H1 (cell line): Measurements from ENCODE around the gene SCARB1. TPM values are rescaled to one million over a fixed set of nuclear protein-coding genes. Genes with fewer than 3 reads are reported as not detected.

Experiments used
- CTCF ChIA-PET: fragments of 300-600 bp; sonication (Branson Sonifier 250); formaldehyde crosslinking; loops from one replicate; lab custom pipeline; 2021; ENCODE audit not compliant: partially characterized antibody; lab: Charles Lee
- POLR2A ChIA-PET: fragments of 300-600 bp; sonication (Branson Sonifier 250); formaldehyde crosslinking; loops from one replicate; lab custom pipeline; 2021; ENCODE audit warnings: inconsistent platforms; ENCODE audit not compliant: partially characterized antibody; lab: Charles Lee
- DNase-seq, 2 experiments: peaks; one replicate each; pipeline versions ENCODE4 v3.0.0 to v3.0.0-alpha.2; 2010 to 2022; ENCODE audit warnings: low spot score in 2 of 2, low read depth in 1 of 2, mixed read lengths in 1 of 2
- FAIRE-seq: peaks from 2 replicates; lab custom pipeline; 2011; peaks lifted over from hg19 to GRCh38; lab: Jason Lieb, UNC
- H2AFZ ChIP-seq: 2 replicates; pipeline ENCODE4 v1.8.1; 2012; ENCODE audit warnings: low read length, inconsistent platforms
- H2AK5ac ChIP-seq: 2 replicates; pipeline ENCODE4 v1.6.1; 2013; ENCODE audit warnings: low read depth, low read length
- H2BK120ac ChIP-seq: replicated peaks from 2 replicates; pipeline ENCODE3; 2013; ENCODE audit warnings: low read depth, low read length, inconsistent platforms
- H2BK12ac ChIP-seq: 2 replicates; pipeline ENCODE4 v1.6.1; 2013; ENCODE audit warnings: low read depth, low read length
- H2BK15ac ChIP-seq: 2 replicates; pipeline ENCODE4 v1.6.1; 2013; ENCODE audit warnings: low read length
- H2BK20ac ChIP-seq: 2 replicates; pipeline ENCODE4 v1.6.1; 2013; ENCODE audit warnings: low read length
- H2BK5ac ChIP-seq: 2 replicates; pipeline ENCODE4 v1.6.1; 2013; ENCODE audit warnings: low read depth, low read length
- H3K14ac ChIP-seq: 2 replicates; pipeline ENCODE4 v1.6.1; 2013; ENCODE audit warnings: inconsistent platforms; ENCODE audit not compliant: insufficient read length
- H3K18ac ChIP-seq: 2 replicates; pipeline ENCODE4 v1.6.1; 2013; ENCODE audit warnings: low read length; ENCODE audit errors: extremely low read depth
- H3K23ac ChIP-seq: 2 replicates; pipeline ENCODE4 v1.6.1; 2013; ENCODE audit warnings: inconsistent platforms; ENCODE audit not compliant: insufficient read length
- H3K23me2 ChIP-seq: 2 replicates; pipeline ENCODE4 v1.6.1; 2013; ENCODE audit warnings: low read depth, low read length
- H3K27ac ChIP-seq: 2 replicates; pipeline ENCODE4 v1.6.1; 2011; ENCODE audit warnings: low read depth, low read length, inconsistent platforms
- H3K27me3 ChIP-seq, 4 experiments: replicated peaks in 1 of 4; 1 replicate in 1 of 4; 2 replicates in 3 of 4; pipeline versions ENCODE4 v1.6.1 to v1.8.1; 2011 to 2013; ENCODE audit warnings: low read length in 3 of 4, mild to moderate bottlenecking in 3 of 4, inconsistent platforms in 2 of 4, mixed read lengths in 2 of 4, moderate library complexity in 1 of 4; ENCODE audit not compliant: control insufficient read depth in 3 of 4, insufficient read depth in 3 of 4; ENCODE audit errors: extremely low read depth in 1 of 4
- H3K36me3 ChIP-seq, 4 experiments: 2 replicates each; pipeline versions ENCODE4 v1.6.1 to v1.8.1; 2011 to 2013; ENCODE audit warnings: mild to moderate bottlenecking in 4 of 4, low read length in 3 of 4, moderate library complexity in 2 of 4, control low read depth in 1 of 4, inconsistent platforms in 1 of 4; ENCODE audit not compliant: insufficient read depth in 4 of 4, control insufficient read depth in 2 of 4
- H3K4ac ChIP-seq: replicated peaks from 2 replicates; pipeline ENCODE3; 2013; ENCODE audit warnings: low read length, low read depth, mixed read lengths, inconsistent platforms; ENCODE audit not compliant: insufficient read length
- H3K4me1 ChIP-seq, 4 experiments: replicated peaks in 1 of 4; 1 replicate in 1 of 4; 2 replicates in 3 of 4; pipeline versions ENCODE4 v1.6.1 to v1.8.1; 2011 to 2013; ENCODE audit warnings: low read length in 3 of 4, inconsistent platforms in 2 of 4, mixed read lengths in 1 of 4; ENCODE audit not compliant: insufficient read depth in 4 of 4, control insufficient read depth in 3 of 4
- H3K4me2 ChIP-seq, 2 experiments: 2 replicates each; pipeline versions ENCODE4 v1.6.1 to v1.8.1; 2011 to 2013; ENCODE audit warnings: low read depth in 2 of 2, low read length in 2 of 2, control low read depth in 1 of 2, inconsistent platforms in 1 of 2, mild to moderate bottlenecking in 1 of 2; ENCODE audit not compliant: insufficient read depth in 1 of 2
- H3K4me3 ChIP-seq, 4 experiments: fragments of 200-600, 300-600 bp in 1 of 4; sonication (generic), shearing (Covaris generic), sonication (Bioruptor Twin) in 1 of 4; 2 replicates each; pipeline versions ENCODE4 v1.5.1 to v1.8.1; 2011 to 2016; ENCODE audit warnings: low read length in 4 of 4, low read depth in 3 of 4, control low read depth in 2 of 4, inconsistent platforms in 2 of 4, mild to moderate bottlenecking in 2 of 4, mixed read lengths in 1 of 4, moderate library complexity in 1 of 4; ENCODE audit not compliant: insufficient read depth in 2 of 4; ENCODE audit errors: extremely low read depth in 1 of 4
- H3K56ac ChIP-seq: replicated peaks from 2 replicates; pipeline ENCODE3; 2013; ENCODE audit warnings: low read depth, mild to moderate bottlenecking, mixed read lengths, low read length, inconsistent platforms; ENCODE audit not compliant: insufficient read length
- H3K79me1 ChIP-seq: 2 replicates; pipeline ENCODE4 v1.6.1; 2013; ENCODE audit warnings: low read depth, low read length, control low read depth
- H3K79me2 ChIP-seq, 2 experiments: 2 replicates each; pipeline versions ENCODE4 v1.6.1 to v1.8.1; 2012 to 2013; ENCODE audit warnings: low read length in 2 of 2, mild to moderate bottlenecking in 2 of 2, inconsistent platforms in 1 of 2; ENCODE audit not compliant: insufficient read depth in 2 of 2, control insufficient read depth in 1 of 2
- H3K9ac ChIP-seq, 4 experiments: replicated peaks in 1 of 4; 1 replicate in 1 of 4; 2 replicates in 3 of 4; pipeline versions ENCODE4 v1.6.1 to v1.8.1; 2011 to 2013; ENCODE audit warnings: low read depth in 3 of 4, low read length in 3 of 4, control low read depth in 2 of 4, mild to moderate bottlenecking in 2 of 4, moderate library complexity in 2 of 4, inconsistent platforms in 1 of 4; ENCODE audit errors: extremely low read depth in 1 of 4
- H3K9me3 ChIP-seq, 2 experiments: 2 replicates each; pipeline versions ENCODE4 v1.6.1 to v1.8.1; 2012 to 2013; ENCODE audit warnings: mild to moderate bottlenecking in 2 of 2, moderate library complexity in 2 of 2, control low read depth in 1 of 2, inconsistent platforms in 1 of 2, low read depth in 1 of 2, low read length in 1 of 2, mixed read lengths in 1 of 2; ENCODE audit not compliant: insufficient read depth in 2 of 2
- H4K20me1 ChIP-seq, 2 experiments: replicated peaks in 1 of 2; 2 replicates each; pipeline versions ENCODE3 to v1.8.1; 2011 to 2013; ENCODE audit warnings: inconsistent platforms in 2 of 2, low read length in 2 of 2, mild to moderate bottlenecking in 1 of 2; ENCODE audit not compliant: insufficient read depth in 2 of 2, control insufficient read depth in 1 of 2
- H4K5ac ChIP-seq: 2 replicates; pipeline ENCODE4 v1.6.1; 2013; ENCODE audit warnings: low read length, low read depth, mixed read lengths, inconsistent platforms; ENCODE audit not compliant: insufficient read length
- H4K8ac ChIP-seq: 2 replicates; pipeline ENCODE4 v1.8.0; 2013; ENCODE audit warnings: mild to moderate bottlenecking, moderate library complexity, low read length, inconsistent platforms; ENCODE audit not compliant: insufficient read depth; ENCODE audit errors: extremely low read depth
- H4K91ac ChIP-seq: replicated peaks from 2 replicates; pipeline ENCODE3; 2013; ENCODE audit warnings: low read length, mixed read lengths, inconsistent platforms; ENCODE audit not compliant: insufficient read length
- HDAC2 ChIP-seq, 2 experiments: fragments of 300-600 bp in 1 of 2; sonication (generic) in 1 of 2; IDR thresholded peaks; 2 replicates each; pipeline ENCODE4 v1.6.1; 2011 to 2012; ENCODE audit warnings: low read depth in 2 of 2, low read length in 2 of 2, mild to moderate bottlenecking in 2 of 2, moderate library complexity in 2 of 2, borderline replicate concordance in 1 of 2, inconsistent platforms in 1 of 2
- KDM1A ChIP-seq: fragments of 200-600, 300-600 bp; sonication (generic); IDR thresholded peaks from 2 replicates; pipeline ENCODE4 v1.7.1; 2016; ENCODE audit warnings: mild to moderate bottlenecking, low read length, borderline replicate concordance
- WGBS, 2 experiments: shearing (Covaris generic) in 1 of 2; methylation state at CpG; one replicate each; pipeline versions ENCODE4 v1.1.6 to v1.1.7; 2013 to 2015; ENCODE audit warnings: low lambda C conversion rate in 2 of 2, mixed read lengths in 2 of 2, inconsistent platforms in 1 of 2, low coverage in 1 of 2, missing lambda C conversion rate in 1 of 2; ENCODE audit not compliant: insufficient replicate concordance in 2 of 2, insufficient coverage in 1 of 2, insufficient read length in 1 of 2; ENCODE audit errors: extremely low coverage in 1 of 2, missing lambda C conversion rate in 1 of 2; 5-methylcytosine and 5-hydroxymethylcytosine counted together
- polyA plus RNA-seq, 7 experiments: library from polyadenylated mRNA; depleted of rRNA in 3 of 7; stranded (reverse) in 5 of 7; unstranded in 2 of 7; fragments of >200 nt in 5 of 7; fragments of 200-250 nt in 2 of 7; gene quantifications; 1 replicate in 5 of 7; 2 replicates in 1 of 7; 4 replicates in 1 of 7; pipeline versions ENCODE4 v1.2.1 to v1.2.3, GENCODE V29; 2011 to 2013; ENCODE audit warnings: missing spikeins in 2 of 7, mixed read lengths in 2 of 7
- total RNA-seq: library from RNA; stranded (reverse); fragmentation: NEBNext Ultra II Directional; extraction: Animal tissue kit (Norgen Biotek cat#: 25700); gene quantifications from 2 replicates; pipeline ENCODE4 v1.2.1, GENCODE V29; 2021
- TF ChIP-seq, protein P1 (sequence below): IDR thresholded peaks from 2 replicates; pipeline ENCODE4 v1.6.1; 2012; ENCODE audit warnings: low read length, inconsistent platforms

SCARB1 gene
- total and polyA plus RNA-seq, 2 of the 8 experiments (the other 6 are each of a cell fraction or from before 2014, with no cell fraction given), result 45.3 to 57.1 TPM

DNA sequence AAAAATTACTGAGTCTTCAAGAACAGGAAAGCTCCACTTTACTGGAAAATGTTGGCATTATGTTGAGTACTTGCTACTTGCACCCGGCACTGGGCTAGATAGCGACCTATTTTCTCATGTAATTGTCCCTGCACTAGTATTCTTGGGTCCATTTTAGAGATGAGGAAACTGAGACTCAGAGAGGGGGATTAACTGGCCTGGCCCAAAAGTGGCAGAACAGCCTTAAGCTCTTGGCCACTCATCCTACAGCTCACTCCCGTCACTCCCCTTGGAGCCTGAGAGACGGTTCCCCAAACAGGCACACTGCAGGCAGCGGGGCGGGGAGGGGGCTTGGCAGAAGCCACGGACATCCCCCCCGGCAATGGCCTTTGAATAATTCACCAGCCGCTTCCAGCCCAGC is 113.9 kb downstream of the SCARB1 start:
- Histone ChIP-seq H3K9ac (no peak overlapping the region), H4K91ac (no peak overlapping the region), H2BK120ac (no peak overlapping the region), H3K79me2 (no peaks in the 10 kb centered on the region), H2BK20ac (peak overlapping the region; percentile 61; the same call in 1 of the 2 replicates), H2BK15ac (0 out of 2 replicates have a peak overlapping the region, but pooled peaks have one; percentile 4), H2BK12ac (no peak overlapping the region), H2BK5ac (no peak overlapping the region), H3K23ac (no peak overlapping the region), H4K8ac (no peak overlapping the region), H3K27ac (no peak overlapping the region), H3K9me3 (peaks cover 0 to 2% of the 10 kb centered on the region in 2 experiments; a peak in 1 of 4 replicates), H3K79me1 (no peaks in the 10 kb centered on the region), H4K20me1 (no peaks in the 10 kb centered on the region), H3K18ac (no peak overlapping the region), H4K5ac (no peak overlapping the region), H3K4me3 (no peak overlapping the region), H3K23me2 (no peaks in the 10 kb centered on the region; the same call in 1 of the 2 replicates), H2AK5ac (no peak overlapping the region), H3K4ac (no peak overlapping the region), H3K56ac (no peak overlapping the region), H3K36me3 (no peaks in the 10 kb centered on the region), H2AFZ (no peak overlapping the region), H3K27me3 (peaks cover 0 to 2% (median 0%) of the 10 kb centered on the region in 4 experiments; a peak in 1 of 7 replicates), H3K4me2 (no peak overlapping the region), H3K14ac (no peak overlapping the region), H3K4me1 (peaks cover 0 to 19% (median 5%) of the 10 kb centered on the region in 4 experiments; a peak in 6 of 7 replicates)
- WGBS, 2 experiments, result 87% methylated on average over 9 of the region's 9 CpGs; no CpG with 5 or more reads in 1 of the 2 experiments
- TF ChIP-seq KDM1A (peak; percentile 44; the same call in 1 of the 2 replicates), HDAC2 (IDR thresholded peaks at IDR 0.05; ENCODE audit: borderline replicate concordance in 1 of 2, low read depth in 2 of 2, low read length in 2 of 2) (0 out of 4 replicates have a peak, but pooled peaks of 1 of the 2 experiments have one; percentile 58)
- TF ChIP-seq, protein P1, sequence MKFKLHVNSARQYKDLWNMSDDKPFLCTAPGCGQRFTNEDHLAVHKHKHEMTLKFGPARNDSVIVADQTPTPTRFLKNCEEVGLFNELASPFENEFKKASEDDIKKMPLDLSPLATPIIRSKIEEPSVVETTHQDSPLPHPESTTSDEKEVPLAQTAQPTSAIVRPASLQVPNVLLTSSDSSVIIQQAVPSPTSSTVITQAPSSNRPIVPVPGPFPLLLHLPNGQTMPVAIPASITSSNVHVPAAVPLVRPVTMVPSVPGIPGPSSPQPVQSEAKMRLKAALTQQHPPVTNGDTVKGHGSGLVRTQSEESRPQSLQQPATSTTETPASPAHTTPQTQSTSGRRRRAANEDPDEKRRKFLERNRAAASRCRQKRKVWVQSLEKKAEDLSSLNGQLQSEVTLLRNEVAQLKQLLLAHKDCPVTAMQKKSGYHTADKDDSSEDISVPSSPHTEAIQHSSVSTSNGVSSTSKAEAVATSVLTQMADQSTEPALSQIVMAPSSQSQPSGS, result no peak
- CTCF ChIA-PET, result interaction anchor here (0.6 to 10.9 kb wide), 11 partner anchors 9 to 229 kb away, joined by 3 to 146 read pairs (median 3); no protein-coding TSS in a partner anchor
- FAIRE-seq, result no peak
- POLR2A ChIA-PET, result interaction anchor here (1.2 kb wide), 1 partner anchor 13 kb away, joined by 3 read pairs; no protein-coding TSS in a partner anchor
- no peak for DNase-seq
